GM10266 (cell line): ENCODE measurements around the gene CD52.
A peak's percentile ranks its signal among the peaks of the same experiment; 100 is the strongest.

Experiments used
- DNase-seq: peaks from one replicate; pipeline ENCODE4 v3.0.0; 2012; ENCODE audit errors: extremely low spot score
- CTCF ChIP-seq: IDR thresholded peaks from 2 replicates; pipeline ENCODE4 v1.5.1; 2012; ENCODE audit warnings: mild to moderate bottlenecking, low read depth; ENCODE audit not compliant: control insufficient read depth, insufficient read depth; ENCODE audit errors: missing control alignments

Gene CD52

GRCh38 chr1:26281091-26281958 is 36.4 kb upstream of the CD52 start:
- TF ChIP-seq CTCF = no peak
- peak; percentile 23 for DNase-seq

GRCh38 chr1:26281971-26282370 is 35.8 kb upstream of the CD52 start:
- no peak for DNase-seq
- no peak for TF ChIP-seq CTCF

GRCh38 chr1:26282401-26282918 is 35.3 kb upstream of the CD52 start:
- DNase-seq = no peak

GRCh38 chr1:26283279-26283853 is 34.4 kb upstream of the CD52 start:
- no peak for DNase-seq
- TF ChIP-seq CTCF = no peak

More at GRCh38 chr1:26282401-26282918, 35.3 kb upstream of the CD52 start:
- TF ChIP-seq CTCF = no peak

- DNase-seq = no peak
- TF ChIP-seq CTCF = no peak
These were observed 33.7 kb upstream of the CD52 start for GRCh38 chr1:26283871-26284596.

- peak; percentile 88 for TF ChIP-seq CTCF
- peak; percentile 77 for DNase-seq
These were observed 33.0 kb upstream of the CD52 start for GRCh38 chr1:26284597-26285347.
